Measurements from ENCODE around the gene CASK.

DNA sequence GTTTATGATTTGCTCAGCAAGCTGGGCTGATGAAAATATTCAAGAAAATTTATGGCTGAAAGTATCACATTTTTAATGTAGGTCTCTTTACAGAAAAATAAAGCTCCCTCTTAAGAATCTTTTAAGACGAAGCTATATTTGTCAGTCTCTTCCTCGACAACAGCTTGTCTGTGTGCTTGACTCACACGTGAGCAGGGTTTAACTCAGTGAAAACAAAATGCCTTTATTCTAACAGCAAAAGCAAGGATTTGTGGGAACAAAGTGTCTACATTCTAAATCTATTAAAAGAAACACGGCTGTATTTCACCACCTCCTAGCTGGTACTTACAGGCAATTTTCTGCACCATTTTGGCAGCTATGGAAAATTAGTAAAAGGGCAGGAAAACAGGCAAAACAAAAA lies 400.7 kb downstream of the CASK start:
- TF ChIP-seq, protein P1, sequence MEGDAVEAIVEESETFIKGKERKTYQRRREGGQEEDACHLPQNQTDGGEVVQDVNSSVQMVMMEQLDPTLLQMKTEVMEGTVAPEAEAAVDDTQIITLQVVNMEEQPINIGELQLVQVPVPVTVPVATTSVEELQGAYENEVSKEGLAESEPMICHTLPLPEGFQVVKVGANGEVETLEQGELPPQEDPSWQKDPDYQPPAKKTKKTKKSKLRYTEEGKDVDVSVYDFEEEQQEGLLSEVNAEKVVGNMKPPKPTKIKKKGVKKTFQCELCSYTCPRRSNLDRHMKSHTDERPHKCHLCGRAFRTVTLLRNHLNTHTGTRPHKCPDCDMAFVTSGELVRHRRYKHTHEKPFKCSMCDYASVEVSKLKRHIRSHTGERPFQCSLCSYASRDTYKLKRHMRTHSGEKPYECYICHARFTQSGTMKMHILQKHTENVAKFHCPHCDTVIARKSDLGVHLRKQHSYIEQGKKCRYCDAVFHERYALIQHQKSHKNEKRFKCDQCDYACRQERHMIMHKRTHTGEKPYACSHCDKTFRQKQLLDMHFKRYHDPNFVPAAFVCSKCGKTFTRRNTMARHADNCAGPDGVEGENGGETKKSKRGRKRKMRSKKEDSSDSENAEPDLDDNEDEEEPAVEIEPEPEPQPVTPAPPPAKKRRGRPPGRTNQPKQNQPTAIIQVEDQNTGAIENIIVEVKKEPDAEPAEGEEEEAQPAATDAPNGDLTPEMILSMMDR (IDR thresholded peaks at IDR 0.05; ENCODE audit: insufficient read depth, low read length), result no peak
- TF ChIP-seq POLR2AphosphoS5 (IDR thresholded peaks at IDR 0.05; ENCODE audit: low read depth) (no peak), REST (IDR thresholded peaks at IDR 0.05; ENCODE audit: insufficient replicate concordance, low read depth) (no peak), GABPA (IDR thresholded peaks at IDR 0.05; ENCODE audit: low read depth) (no peak), SPI1 (IDR thresholded peaks at IDR 0.05; ENCODE audit: borderline replicate concordance, low read depth) (no peak)
